ENCODE results near the gene PPP3R2.
A peak's percentile ranks its signal among the peaks of the same experiment; 100 is the strongest.

Gene PPP3R2, protein sequence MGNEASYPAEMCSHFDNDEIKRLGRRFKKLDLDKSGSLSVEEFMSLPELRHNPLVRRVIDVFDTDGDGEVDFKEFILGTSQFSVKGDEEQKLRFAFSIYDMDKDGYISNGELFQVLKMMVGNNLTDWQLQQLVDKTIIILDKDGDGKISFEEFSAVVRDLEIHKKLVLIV

DNA sequence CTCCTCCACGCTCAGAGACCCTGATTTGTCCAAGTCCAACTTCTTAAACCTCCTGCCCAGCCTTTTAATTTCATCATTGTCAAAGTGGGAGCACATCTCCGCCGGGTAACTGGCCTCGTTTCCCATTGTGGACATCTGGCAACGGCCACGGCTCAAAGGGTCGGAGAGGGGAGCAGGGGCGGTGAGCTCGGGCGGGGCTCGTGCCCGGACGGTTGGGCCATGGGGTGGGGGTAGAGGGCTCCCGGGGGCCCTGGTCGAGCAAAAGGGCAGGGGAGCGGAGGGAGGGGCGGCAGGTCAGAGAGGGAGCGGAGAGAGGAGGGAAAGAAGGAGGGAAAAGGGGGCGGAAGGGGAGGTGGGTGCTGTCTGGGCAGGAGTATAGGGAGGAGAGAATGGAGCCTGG, at the start of gene PPP3R2:
Gene PPP3R2, minus strand, starts transcription at position 174 of the 400 bp plus-strand sequence. Its CDS starts 48 bp downstream, at position 126.
- DNase-seq (ENCODE audit: low read depth in 2 of 3, low spot score in 1 of 3), result no peak

DNA sequence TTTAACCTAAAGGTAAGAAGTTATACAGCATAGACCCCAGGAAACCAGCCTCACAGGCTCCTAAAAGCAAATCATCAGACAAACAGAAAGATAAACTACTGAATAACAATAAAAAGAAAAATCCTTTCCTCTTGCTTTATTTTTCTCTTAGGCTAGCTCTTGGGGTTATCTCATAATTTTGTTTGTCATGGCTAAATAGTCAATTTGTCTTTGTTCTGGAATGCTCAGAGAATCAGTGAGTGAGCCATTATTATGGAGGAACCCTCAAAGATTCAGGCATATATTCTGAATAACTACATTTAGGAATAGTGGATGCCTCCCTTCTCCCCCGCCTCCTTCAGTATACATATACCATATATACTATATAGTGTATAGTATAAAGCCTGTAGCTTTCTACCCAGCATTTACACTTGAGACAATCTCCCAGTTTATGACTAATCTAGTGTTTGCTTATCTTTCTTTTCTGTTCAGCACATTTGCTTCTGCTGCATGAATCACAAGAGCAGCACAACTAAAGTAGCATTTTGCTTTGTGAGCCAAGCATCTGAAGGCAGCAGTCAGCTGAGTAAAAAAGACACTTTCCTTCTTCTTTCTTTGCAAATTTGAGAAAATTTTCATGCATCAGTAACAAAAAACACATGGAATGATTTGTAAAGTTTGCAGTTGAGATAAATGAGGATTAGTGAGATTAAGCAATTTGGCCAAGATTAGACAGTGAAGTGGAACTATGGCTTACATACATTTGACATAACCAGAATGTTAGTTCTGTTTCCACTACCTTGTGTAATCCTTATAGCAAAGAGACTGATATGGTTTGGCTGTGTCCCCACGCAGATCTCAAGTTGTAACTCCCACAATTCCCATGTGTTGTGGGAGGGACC, 45.3 kb upstream of the PPP3R2 start:
- DNase-seq (ENCODE audit: low read depth in 2 of 3, low spot score in 1 of 3), result no peak

DNA sequence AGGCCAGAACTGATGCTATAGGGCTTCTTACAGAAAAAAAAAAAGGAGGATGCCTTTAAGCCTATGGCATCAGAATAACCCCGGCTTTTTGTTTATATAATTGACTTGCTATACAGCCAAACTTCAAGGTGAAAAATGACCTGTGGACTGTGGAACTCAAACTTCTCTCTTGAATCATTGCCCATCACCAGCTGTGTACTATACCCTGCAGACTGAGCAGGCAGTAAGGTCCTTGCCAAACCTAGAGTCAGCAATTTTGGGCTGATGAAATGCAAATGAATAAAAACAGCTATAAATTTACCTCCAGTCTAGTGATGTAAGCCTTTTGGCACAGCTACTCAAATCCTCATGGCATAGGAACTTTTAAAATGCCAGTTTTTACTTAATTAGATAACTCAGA, 44.5 kb upstream of the PPP3R2 start:
- no peak for DNase-seq (ENCODE audit: low read depth in 2 of 3, low spot score in 1 of 3)

DNA sequence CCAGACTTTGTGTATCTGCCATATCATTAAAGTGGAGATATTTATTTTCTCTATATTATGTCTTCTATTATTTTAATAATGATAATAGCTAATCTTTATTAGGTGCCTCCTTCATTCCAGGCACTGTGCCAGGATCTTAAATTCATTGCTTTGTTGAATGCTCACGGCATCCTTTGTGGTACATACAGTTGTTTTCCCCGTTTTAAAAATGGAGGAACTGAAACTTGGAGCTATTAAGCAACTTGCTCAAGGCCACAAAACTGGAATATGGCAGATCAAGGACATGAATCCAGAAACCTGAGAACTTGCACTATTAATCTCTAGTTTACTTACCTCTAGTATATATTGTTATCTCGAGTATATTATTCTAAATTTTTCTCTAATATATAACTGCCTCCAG, 41.5 kb upstream of the PPP3R2 start:
- DNase-seq (ENCODE audit: low read depth in 2 of 3, low spot score in 1 of 3), result no peak

DNA sequence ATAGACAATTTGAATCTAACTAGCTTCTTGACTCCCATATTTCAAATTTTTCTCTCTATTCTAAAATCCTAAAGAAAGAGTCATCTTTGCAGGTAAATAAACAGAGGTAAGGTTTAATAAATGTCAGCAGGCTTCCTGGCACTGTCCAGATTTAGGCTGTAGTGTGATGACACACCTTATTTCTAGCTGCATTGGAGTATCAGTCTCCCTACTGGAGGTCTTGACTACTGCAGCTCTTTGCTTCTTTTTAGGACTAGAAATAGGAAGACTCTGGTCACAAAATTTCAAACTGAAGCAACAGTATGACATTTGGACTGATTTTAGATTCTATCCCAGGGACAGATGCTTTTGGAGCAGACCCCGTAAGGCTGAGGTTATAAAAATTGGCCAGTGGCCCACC, 40.7 kb upstream of the PPP3R2 start:
- DNase-seq (ENCODE audit: low read depth in 2 of 3, low spot score in 1 of 3), result no peak

DNA sequence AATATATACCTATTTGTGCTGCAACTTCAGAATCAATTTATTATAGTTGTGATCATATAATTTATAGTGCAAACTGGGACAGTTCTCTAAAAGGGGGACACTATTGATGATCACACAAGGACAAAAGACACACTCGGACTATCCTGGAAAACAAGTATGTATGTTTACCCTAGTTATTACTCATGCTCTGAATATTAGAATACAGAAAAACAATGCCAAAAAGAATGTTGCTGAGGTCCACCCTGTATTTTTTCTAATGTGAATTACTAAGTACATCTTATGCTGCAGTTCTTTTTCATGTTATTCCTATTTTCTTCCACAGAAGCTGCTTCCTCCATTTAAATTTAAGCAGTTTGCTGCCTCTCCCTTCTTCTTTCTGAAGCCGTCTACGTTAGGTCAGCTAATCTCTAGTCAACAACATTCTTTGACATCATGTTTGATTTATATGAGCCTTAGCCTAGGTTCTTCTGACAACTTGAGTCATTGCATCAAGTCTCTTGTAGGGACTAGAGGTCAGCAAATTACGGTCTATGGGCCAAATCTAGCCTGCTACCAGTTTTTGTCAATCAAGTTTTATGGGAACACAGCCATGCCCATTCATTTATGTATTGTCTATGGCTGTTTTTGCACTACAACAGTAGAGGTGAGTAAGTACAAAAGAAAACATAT, 40.1 kb upstream of the PPP3R2 start:
- DNase-seq (ENCODE audit: low read depth in 2 of 3, low spot score in 1 of 3), result no peak

DNA sequence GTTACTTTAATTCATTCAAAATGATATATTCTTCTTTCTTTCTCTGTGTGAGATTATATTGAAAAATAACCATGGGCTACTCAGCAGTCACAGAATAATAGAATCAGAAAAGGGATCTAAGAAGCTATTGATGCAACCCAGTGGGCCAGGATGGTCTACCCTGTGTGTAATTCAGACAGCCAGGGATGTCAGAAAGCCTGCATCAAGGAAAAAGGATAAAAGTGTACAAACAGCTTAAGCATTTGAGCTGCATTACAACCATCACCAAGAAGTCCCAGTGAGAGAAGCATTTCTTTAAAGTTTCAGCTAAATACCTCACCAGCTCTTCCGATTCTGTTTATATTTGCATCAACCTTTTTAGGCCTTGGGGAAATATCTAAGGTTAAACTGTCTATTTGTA, 37.8 kb upstream of the PPP3R2 start:
- DNase-seq (ENCODE audit: low read depth in 2 of 3, low spot score in 1 of 3), result no peak

DNA sequence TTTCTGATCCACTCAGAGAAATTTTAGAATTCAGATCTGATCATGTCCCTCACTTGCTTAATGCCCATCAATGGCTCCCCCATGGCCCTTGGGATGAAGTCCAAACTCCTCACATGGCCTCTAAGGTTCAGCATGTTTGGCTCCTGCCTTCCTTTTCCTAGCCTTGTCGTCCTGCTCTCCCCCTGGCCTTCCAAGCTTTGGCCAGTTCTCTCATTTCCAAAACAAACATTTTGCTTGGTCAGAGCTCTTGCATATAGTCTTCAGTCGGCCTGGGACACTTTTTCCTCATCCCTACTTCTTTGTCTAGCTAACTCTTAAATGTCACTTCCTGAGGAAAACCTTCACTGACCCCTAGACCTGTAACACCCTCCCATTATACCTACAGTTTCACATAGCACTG, 37.1 kb upstream of the PPP3R2 start:
- no peak for DNase-seq (ENCODE audit: low read depth in 2 of 3, low spot score in 1 of 3)

DNA sequence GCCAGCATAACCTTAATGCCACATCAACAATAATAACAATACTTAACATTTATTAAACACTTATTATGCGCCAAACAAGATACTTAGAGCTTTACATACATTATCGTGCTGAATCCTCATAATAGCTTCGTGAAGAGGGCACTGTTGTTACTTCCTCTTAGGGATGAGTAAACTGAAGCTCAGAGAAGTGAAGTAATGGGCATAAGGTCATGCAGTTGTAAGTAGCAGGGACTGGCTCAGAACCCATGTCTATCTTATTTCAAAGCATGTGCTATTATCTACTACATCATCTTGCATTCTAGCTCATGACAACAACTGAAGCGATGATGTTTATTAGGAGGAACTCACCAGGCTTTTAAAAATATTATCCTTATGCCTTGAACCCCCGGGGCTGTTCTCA, 34.9 kb upstream of the PPP3R2 start:
- DNase-seq (ENCODE audit: low read depth in 2 of 3, low spot score in 1 of 3), result no peak

DNA sequence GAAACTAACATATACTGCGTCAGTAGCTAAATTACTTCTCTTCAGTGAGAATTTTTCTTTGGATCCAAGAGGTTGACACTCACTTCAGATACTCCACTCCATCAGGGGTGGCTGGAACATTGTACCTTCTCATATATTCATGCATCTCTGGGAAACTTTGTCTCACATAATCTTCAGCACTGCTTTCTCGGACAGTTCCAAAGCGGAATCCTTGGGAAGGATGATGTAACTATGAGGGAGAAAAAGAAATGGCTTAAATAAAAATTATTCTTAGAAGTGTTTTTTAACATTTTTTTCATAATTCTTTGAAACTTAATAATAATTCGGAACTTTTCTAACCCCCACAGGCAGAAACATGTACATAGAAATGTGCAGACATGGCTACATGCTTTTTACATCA, 33.4 kb upstream of the PPP3R2 start:
- no peak for DNase-seq (ENCODE audit: low read depth in 2 of 3, low spot score in 1 of 3)

DNA sequence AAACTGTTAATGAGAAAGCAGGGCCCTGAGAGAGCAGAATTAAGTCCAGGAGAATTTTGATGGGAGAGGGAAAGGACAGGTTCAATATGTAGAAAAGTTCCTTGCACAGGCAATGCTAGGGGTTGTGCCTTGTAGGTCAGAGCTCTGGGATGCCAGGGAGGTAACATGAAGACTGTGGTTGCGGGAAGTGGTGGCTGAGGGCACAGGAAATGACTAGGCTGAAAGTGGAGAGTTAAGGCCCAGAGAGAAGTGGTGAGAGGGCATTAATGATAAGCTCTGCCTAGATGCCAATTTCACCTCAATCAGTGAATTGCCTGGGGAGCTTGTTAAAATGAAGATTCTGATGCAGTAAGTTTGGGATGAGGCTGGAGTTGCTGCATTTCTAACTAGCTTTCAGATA, 31.5 kb upstream of the PPP3R2 start:
- DNase-seq (ENCODE audit: low read depth in 2 of 3, low spot score in 1 of 3), result no peak

DNA sequence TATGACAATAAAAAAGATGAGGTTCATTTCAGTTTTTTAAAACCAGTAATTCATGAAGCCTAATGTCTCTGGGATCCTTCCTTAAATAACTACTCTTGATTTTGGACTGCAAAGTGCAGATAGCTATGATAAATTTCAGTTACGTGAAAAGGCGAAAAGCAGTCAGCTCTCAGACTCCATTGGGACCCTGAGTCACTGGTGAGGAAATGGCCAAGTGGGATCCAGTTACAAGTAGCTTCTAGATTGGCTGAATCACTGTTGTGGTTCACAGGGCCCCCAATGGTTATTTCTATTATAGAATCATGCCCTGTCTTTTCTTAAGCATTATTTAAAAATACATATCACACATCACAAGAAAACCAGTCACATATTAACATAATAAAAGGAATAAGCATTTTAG, 31.1 kb upstream of the PPP3R2 start:
- DNase-seq (ENCODE audit: low read depth in 2 of 3, low spot score in 1 of 3), result no peak

DNA sequence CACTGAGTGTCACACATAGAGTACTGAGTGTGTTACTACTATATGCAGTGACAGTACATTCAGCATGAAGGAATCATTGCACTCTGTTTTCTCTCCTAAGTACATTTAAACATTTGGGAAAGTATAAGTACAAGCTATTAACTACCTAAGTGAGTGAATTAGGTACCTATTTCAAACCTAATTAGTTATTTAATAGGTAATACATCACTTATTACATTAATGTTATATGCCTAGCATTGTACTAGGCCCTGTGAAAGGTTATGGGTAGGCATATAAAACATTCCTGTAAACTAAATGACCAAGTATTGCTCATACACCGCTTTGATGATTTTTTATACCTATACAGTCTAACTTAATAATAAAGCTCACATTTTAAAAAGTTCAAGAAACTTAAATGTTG, 25.7 kb upstream of the PPP3R2 start:
- no peak for DNase-seq (ENCODE audit: low read depth in 2 of 3, low spot score in 1 of 3)

DNA sequence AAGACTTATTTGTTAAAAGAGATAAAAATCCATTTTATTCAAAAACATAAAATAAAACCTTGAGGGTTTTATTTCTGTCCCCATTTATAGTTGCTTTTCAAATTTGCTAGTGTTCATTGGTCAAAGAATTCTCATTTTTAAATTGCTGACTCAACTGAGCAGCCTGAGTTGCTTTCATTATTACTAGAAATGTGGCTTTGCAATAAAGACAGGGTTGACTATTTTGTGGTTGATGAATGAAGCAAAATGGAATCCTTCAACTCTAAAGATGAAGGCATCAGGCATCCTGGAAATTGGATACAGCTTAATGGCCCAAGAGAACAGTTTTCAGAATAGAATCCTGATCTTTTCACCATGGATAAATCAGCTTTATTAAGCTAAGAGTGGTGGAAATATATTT, 23.9 kb upstream of the PPP3R2 start:
- DNase-seq (ENCODE audit: low read depth in 2 of 3, low spot score in 1 of 3), result no peak

DNA sequence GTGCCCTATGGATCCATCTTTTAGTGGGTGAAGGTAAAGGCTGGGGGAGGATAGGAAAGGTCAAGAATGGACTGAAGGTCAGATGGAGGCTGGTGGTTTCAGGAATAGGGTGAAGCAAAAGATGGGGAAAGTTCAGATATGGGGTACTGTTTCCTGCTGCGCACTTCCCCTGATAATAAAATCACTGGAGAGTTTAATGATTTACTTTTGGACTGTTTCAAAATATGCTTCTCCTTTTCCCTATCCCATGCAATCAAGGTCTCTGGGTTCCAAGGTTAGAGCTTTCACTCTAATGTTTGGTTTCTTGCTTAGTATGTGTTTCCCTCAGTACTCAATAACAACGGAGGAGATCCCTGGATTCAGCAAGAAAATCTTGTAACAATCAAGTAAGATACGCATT, 10.8 kb upstream of the PPP3R2 start:
- DNase-seq (ENCODE audit: low read depth in 2 of 3, low spot score in 1 of 3), result no peak

DNA sequence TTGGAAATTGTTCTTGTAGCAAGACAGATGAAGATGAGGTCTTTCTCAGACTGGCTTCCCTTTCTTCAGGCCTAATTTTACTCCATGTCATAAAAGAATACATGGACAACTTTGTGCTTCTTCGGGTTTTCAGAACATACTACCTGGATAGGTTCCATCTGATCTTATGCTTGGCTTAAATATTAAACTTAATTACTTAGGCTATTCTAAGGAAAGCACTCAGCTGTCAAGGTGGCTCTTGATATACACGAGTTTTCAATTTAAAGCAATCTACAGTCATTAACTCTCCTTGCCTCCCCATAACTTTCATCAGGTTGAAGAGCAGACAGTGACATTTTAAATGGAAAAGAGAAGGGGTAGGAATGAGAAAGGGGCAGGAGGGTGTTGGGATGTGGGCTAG, 9.5 kb upstream of the PPP3R2 start:
- no peak for DNase-seq (ENCODE audit: low read depth in 2 of 3, low spot score in 1 of 3)

DNA sequence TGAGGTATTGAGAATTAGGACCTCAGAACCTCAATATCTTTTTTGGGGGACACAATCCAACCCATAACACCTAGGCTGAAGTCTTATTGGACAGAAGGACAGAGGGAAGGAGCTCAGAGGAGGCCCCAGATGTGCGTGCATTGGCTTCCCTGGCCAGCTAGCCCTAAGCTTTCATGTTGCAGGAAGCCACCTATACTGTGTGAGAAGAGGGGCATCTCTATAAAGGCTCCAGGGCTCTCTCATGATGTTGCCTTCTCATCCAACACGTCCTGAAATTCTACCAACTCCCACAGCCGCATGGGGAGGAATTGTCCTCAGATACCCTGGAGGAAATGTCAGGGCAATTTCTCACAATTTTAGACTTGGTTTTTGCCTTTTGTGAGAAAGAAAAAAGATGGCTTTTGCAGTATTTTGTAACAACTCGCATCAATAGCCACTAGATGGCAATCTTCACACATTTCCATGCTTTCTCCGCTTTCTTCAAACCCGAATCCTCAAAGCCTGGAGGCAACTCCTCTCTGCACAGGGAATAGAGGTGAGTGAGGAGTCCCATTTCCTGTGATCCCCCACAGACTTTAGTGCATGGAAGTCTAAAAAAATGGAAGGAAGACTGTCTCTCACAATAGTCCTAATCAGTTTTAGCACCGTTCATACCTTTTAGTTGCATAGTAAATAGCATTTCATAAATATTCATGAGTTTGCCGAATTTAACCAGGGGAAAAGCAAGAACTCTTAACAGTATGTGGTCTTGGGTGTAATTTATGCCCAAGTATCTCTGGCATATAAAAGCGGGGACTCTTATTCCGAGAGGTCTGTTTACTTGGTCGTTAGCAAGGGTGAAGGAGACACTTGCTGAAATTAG, 7.4 kb upstream of the PPP3R2 start:
- DNase-seq (ENCODE audit: low read depth in 2 of 3, low spot score in 1 of 3), result peak in 1 of 3 donors; percentile 8

DNA sequence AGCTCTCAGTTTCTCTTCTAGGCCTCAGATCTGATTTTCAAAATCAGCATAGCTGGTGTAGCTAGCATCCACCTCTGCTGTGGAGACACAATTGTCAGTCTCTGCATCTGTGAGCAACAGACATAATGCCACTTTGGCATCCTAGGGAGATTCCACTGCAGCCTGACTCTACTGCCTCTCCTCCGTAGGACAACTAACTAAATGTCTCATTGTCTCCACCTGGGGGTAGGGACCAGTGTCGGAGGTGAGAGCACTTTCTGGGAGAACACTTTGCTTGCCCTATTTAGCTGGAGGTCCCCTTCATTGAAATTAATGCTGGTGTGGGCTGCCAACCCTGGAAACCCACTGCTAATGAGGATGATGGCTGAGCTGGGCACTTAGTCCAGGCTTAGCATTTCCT, 1.4 kb downstream of the PPP3R2 start:
- no peak for DNase-seq (ENCODE audit: low read depth in 2 of 3, low spot score in 1 of 3)

DNA sequence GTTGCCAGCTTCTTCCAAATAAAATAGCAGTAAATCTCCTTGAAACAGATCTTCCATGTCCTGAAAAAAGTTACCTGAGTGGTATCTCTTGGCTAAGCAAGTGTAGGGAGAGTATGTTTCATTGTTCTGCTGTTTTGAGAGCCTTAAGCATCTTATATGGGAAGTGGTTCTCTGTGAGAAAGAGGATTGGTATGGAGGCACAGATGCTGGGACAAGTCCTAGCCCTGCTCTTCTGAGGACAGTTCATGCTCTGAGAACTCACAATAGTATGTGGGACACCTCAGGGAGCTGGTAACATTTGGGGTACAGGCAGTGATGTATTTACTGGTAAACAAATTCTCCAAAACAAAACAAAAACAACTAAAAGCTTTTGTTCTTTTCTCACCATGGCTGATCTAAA, 2.0 kb downstream of the PPP3R2 start:
- no peak for DNase-seq (ENCODE audit: low read depth in 2 of 3, low spot score in 1 of 3)

DNA sequence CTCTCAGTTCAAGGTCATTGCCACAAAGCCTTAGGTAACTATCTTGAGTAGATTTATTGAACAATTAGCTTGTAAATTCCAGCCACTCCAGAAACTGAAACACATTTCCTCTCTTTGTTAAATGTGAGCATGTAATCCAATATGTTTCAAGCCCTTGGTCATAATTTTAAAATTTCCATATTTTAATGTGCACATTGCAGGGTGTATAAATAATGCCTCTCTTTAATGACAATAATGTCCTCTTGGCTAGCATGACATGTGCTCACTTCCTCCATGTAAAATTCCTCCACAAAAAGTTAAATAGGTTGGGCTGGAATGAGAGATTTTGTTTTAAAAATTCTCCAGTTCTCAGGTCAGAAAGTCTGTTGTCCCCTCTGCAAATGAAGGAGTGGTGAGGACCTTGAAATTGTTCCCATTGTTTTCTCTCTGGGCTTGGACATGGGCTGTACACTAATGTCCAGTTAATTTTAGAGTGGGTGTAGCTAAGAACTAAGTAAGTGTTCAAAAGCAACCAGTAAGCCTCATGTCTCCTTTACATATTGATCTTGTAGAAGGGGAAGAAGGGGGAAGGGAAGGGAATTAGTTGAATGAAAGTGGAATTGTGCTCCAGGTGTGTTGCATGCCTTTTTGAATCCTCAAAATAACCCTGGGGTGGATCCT, 2.9 kb downstream of the PPP3R2 start:
- no peak for DNase-seq (ENCODE audit: low read depth in 2 of 3, low spot score in 1 of 3)

DNA sequence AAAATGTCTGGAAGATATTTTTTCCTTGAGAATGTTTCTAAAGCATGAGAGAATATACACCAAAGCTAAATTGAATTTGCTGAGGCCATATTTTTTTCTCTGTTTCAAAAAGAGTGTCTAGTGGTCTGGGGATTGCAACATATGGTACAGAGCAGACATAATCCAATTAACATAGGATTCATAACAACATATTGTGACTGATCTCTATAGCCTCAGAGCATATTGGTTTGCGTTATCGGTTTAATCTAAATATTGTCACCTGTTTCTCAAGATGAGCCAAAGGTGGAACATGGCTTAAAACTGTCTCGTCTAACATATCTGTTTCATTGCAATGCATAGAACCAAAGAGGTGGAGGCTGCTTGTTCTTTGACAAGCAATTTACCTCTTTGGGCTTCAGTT, 3.9 kb downstream of the PPP3R2 start:
- no peak for DNase-seq (ENCODE audit: low read depth in 2 of 3, low spot score in 1 of 3)
